ENCODE measurements around the gene KLHL29. TPM values are rescaled to one million over a fixed set of nuclear protein-coding genes. Genes with fewer than 3 reads are reported as not detected.

The KLHL29 gene
- total and polyA plus RNA-seq, 2 donors: 5.7 to 8.7 TPM

- no peak for DNase-seq (ENCODE audit: extremely low spot score)
- Histone ChIP-seq H3K36me3 (ENCODE audit: insufficient read depth) (no peaks in the 10 kb centered on the region), H3K4me1 (ENCODE audit: insufficient read depth) (no peaks in the 10 kb centered on the region), H3K27ac (ENCODE audit: low read depth) (no peak overlapping the region), H3K4me3 (ENCODE audit: low read depth, low read length) (no peak overlapping the region)
- WGBS: 71% methylated on average over 12 of the region's 12 CpGs
Observed at GRCh38 chr2:23602116-23602515, 217.1 kb downstream of the KLHL29 start.

- H3K27ac ChIP-seq (ENCODE audit: low read depth): no peak overlapping the region
- WGBS: 79% methylated on average over 6 of the region's 6 CpGs
- no peaks in the 10 kb centered on the region for H3K36me3 ChIP-seq (ENCODE audit: insufficient read depth)
- H3K4me3 ChIP-seq (ENCODE audit: low read depth, low read length): no peak overlapping the region
- no peaks in the 10 kb centered on the region for H3K4me1 ChIP-seq (ENCODE audit: insufficient read depth)
- no peak for DNase-seq (ENCODE audit: extremely low spot score)
Observed at GRCh38 chr2:23603156-23603555, 218.2 kb downstream of the KLHL29 start.

- no peaks in the 10 kb centered on the region for H3K36me3 ChIP-seq (ENCODE audit: insufficient read depth)
- H3K4me3 ChIP-seq (ENCODE audit: low read depth, low read length): no peak overlapping the region
- 80% methylated on average over 12 of the region's 12 CpGs for WGBS
- no peak overlapping the region for H3K27ac ChIP-seq (ENCODE audit: low read depth)
- H3K4me1 ChIP-seq (ENCODE audit: insufficient read depth): no peaks in the 10 kb centered on the region
- DNase-seq (ENCODE audit: extremely low spot score): no peak
Observed at GRCh38 chr2:23603581-23603980, 218.6 kb downstream of the KLHL29 start.

- no peak for DNase-seq (ENCODE audit: extremely low spot score)
- WGBS: 95% methylated on average over 7 of the region's 7 CpGs
- Histone ChIP-seq H3K36me3 (ENCODE audit: insufficient read depth) (no peaks in the 10 kb centered on the region), H3K4me1 (ENCODE audit: insufficient read depth) (no peaks in the 10 kb centered on the region), H3K27ac (ENCODE audit: low read depth) (no peak overlapping the region), H3K4me3 (ENCODE audit: low read depth, low read length) (no peak overlapping the region)
Observed at GRCh38 chr2:23604731-23605130, 219.8 kb downstream of the KLHL29 start.

GRCh38 chr2:23605236-23605635 is 220.3 kb downstream of the KLHL29 start:
- no peak overlapping the region for H3K27ac ChIP-seq (ENCODE audit: low read depth)
- 98% methylated on average over 11 of the region's 11 CpGs for WGBS
- no peak for DNase-seq (ENCODE audit: extremely low spot score)

GRCh38 chr2:23606196-23606595 is 221.2 kb downstream of the KLHL29 start:
- H3K27ac ChIP-seq (ENCODE audit: low read depth): no peak overlapping the region
- H3K4me3 ChIP-seq (ENCODE audit: low read depth, low read length): no peak overlapping the region
- 82% methylated on average over 9 of the region's 9 CpGs for whole genome bisulfite sequencing
- DNase-seq (ENCODE audit: extremely low spot score): no peak
- no peaks in the 10 kb centered on the region for H3K36me3 ChIP-seq (ENCODE audit: insufficient read depth)
- H3K4me1 ChIP-seq (ENCODE audit: insufficient read depth): no peaks in the 10 kb centered on the region

More at GRCh38 chr2:23605236-23605635, 220.3 kb downstream of the KLHL29 start:
- Histone ChIP-seq H3K4me1 (ENCODE audit: insufficient read depth) (no peaks in the 10 kb centered on the region), H3K4me3 (ENCODE audit: low read depth, low read length) (no peak overlapping the region), H3K36me3 (ENCODE audit: insufficient read depth) (no peaks in the 10 kb centered on the region)

- Histone ChIP-seq H3K36me3 (ENCODE audit: insufficient read depth) (no peaks in the 10 kb centered on the region), H3K4me1 (ENCODE audit: insufficient read depth) (no peaks in the 10 kb centered on the region), H3K4me3 (ENCODE audit: low read depth, low read length) (no peak overlapping the region), H3K27ac (ENCODE audit: low read depth) (no peak overlapping the region)
- no peak for DNase-seq (ENCODE audit: extremely low spot score)
Observed at GRCh38 chr2:23606968-23607367, 222.0 kb downstream of the KLHL29 start.

- H3K4me3 ChIP-seq (ENCODE audit: low read depth, low read length): no peak overlapping the region
- H3K36me3 ChIP-seq (ENCODE audit: insufficient read depth): no peaks in the 10 kb centered on the region
- 85% methylated on average over 3 of the region's 3 CpGs for WGBS
- H3K27ac ChIP-seq (ENCODE audit: low read depth): no peak overlapping the region
- no peaks in the 10 kb centered on the region for H3K4me1 ChIP-seq (ENCODE audit: insufficient read depth)
- DNase-seq (ENCODE audit: extremely low spot score): no peak
Observed at GRCh38 chr2:23607925-23608324, 222.9 kb downstream of the KLHL29 start.

- WGBS: 92% methylated on average over 7 of the region's 7 CpGs
- no peak overlapping the region for H3K4me3 ChIP-seq (ENCODE audit: low read depth, low read length)
Observed at GRCh38 chr2:23609254-23609653, 224.3 kb downstream of the KLHL29 start.

GRCh38 chr2:23611839-23612238 is 226.9 kb downstream of the KLHL29 start:
- Histone ChIP-seq H3K36me3 (ENCODE audit: insufficient read depth) (no peaks in the 10 kb centered on the region), H3K4me1 (ENCODE audit: insufficient read depth) (no peaks in the 10 kb centered on the region), H3K27ac (ENCODE audit: low read depth) (no peak overlapping the region), H3K4me3 (ENCODE audit: low read depth, low read length) (no peak overlapping the region)
- DNase-seq (ENCODE audit: extremely low spot score): no peak
- WGBS: 95% methylated on average over 3 of the region's 3 CpGs

More at GRCh38 chr2:23609254-23609653, 224.3 kb downstream of the KLHL29 start:
- Histone ChIP-seq H3K36me3 (ENCODE audit: insufficient read depth) (no peaks in the 10 kb centered on the region), H3K4me1 (ENCODE audit: insufficient read depth) (no peaks in the 10 kb centered on the region), H3K27ac (ENCODE audit: low read depth) (no peak overlapping the region)
- no peak for DNase-seq (ENCODE audit: extremely low spot score)

- no peak for DNase-seq (ENCODE audit: extremely low spot score)
- Histone ChIP-seq H3K27ac (ENCODE audit: low read depth) (no peak overlapping the region), H3K36me3 (ENCODE audit: insufficient read depth) (no peaks in the 10 kb centered on the region), H3K4me1 (ENCODE audit: insufficient read depth) (no peaks in the 10 kb centered on the region), H3K4me3 (ENCODE audit: low read depth, low read length) (no peak overlapping the region)
- WGBS: 81% methylated on average over 12 of the region's 12 CpGs
Observed at GRCh38 chr2:23614701-23615100, 229.7 kb downstream of the KLHL29 start.

- Histone ChIP-seq H3K36me3 (ENCODE audit: insufficient read depth) (no peaks in the 10 kb centered on the region), H3K4me1 (ENCODE audit: insufficient read depth) (no peaks in the 10 kb centered on the region), H3K27ac (ENCODE audit: low read depth) (no peak overlapping the region), H3K4me3 (ENCODE audit: low read depth, low read length) (no peak overlapping the region)
- WGBS: 95% methylated on average over 20 of the region's 20 CpGs
- no peak for DNase-seq (ENCODE audit: extremely low spot score)
Observed at GRCh38 chr2:23615216-23616020, 230.4 kb downstream of the KLHL29 start.

GRCh38 chr2:23616630-23617029 is 231.7 kb downstream of the KLHL29 start:
- WGBS: 86% methylated on average over 15 of the region's 15 CpGs
- DNase-seq (ENCODE audit: extremely low spot score): no peak
- H3K4me1 ChIP-seq (ENCODE audit: insufficient read depth): no peaks in the 10 kb centered on the region

GRCh38 chr2:23617167-23617810 is 232.3 kb downstream of the KLHL29 start:
- no peaks in the 10 kb centered on the region for H3K36me3 ChIP-seq (ENCODE audit: insufficient read depth)
- H3K4me3 ChIP-seq (ENCODE audit: low read depth, low read length): no peak overlapping the region
- peak; percentile 68 for DNase-seq (ENCODE audit: extremely low spot score)
- H3K4me1 ChIP-seq (ENCODE audit: insufficient read depth): no peaks in the 10 kb centered on the region
- H3K27ac ChIP-seq (ENCODE audit: low read depth): peak overlapping the region; percentile 63
- 26% methylated on average over 16 of the region's 16 CpGs for whole genome bisulfite sequencing

More at GRCh38 chr2:23616630-23617029, 231.7 kb downstream of the KLHL29 start:
- no peak overlapping the region for H3K4me3 ChIP-seq (ENCODE audit: low read depth, low read length)
- no peak overlapping the region for H3K27ac ChIP-seq (ENCODE audit: low read depth)
- no peaks in the 10 kb centered on the region for H3K36me3 ChIP-seq (ENCODE audit: insufficient read depth)

All from urinary bladder (tissue), 4 donors.